GM12864 (cell line): Measurements from ENCODE around the gene GLI1.
"Not testable (repeated sequence)": the region's sequence is repeated elsewhere in the genome, so short reads cannot be mapped to it uniquely, and the experiment has no call there.

ENCODE experiments used
- DNase-seq: peaks from one replicate; pipeline ENCODE4 v3.0.0-alpha.2; 2011; ENCODE audit warnings: low read depth
- H3K4me3 ChIP-seq: 2 replicates; pipeline ENCODE4 v1.5.1; 2011; ENCODE audit warnings: mild to moderate bottlenecking, low read depth, low read length, control low read depth
- CTCF ChIP-seq: IDR thresholded peaks from 2 replicates; pipeline ENCODE4 v1.5.1; 2011; ENCODE audit warnings: low read depth, mild to moderate bottlenecking, moderate library complexity, low read length, control low read depth, inconsistent platforms; ENCODE audit errors: missing control alignments

GLI1 gene

GRCh38 chr12:57420482-57420881 is 39.1 kb upstream of the GLI1 start:
- TF ChIP-seq CTCF, result no peak
- no peak for DNase-seq
- H3K4me3 ChIP-seq, result no peak overlapping the region

- H3K4me3 ChIP-seq, DNase-seq: not testable (repeated sequence)
Measured at GRCh38 chr12:57426948-57427347, 32.6 kb upstream of the GLI1 start.

GRCh38 chr12:57428965-57429364 is 30.6 kb upstream of the GLI1 start:
- H3K4me3 ChIP-seq, result peak overlapping the region; percentile 77; the same call in 1 of the 2 replicates
- no peak for TF ChIP-seq CTCF
- DNase-seq, result no peak

GRCh38 chr12:57429473-57430111 is 30.0 kb upstream of the GLI1 start:
- no peak for TF ChIP-seq CTCF
- DNase-seq, result no peak

GRCh38 chr12:57430112-57430930 is 29.3 kb upstream of the GLI1 start:
- DNase-seq, result no peak
- TF ChIP-seq CTCF, result peak; percentile 6
- peak overlapping the region; percentile 77 for H3K4me3 ChIP-seq

More at GRCh38 chr12:57429473-57430111, 30.0 kb upstream of the GLI1 start:
- peak overlapping the region; percentile 77 for H3K4me3 ChIP-seq

GRCh38 chr12:57430931-57431566 is 28.5 kb upstream of the GLI1 start, which contains the start of gene R3HDM2:
TSS of gene R3HDM2 (minus strand) at chr12:57431043. CDS start at chr12:57310428, 120,615 bp downstream.
- H3K4me3 ChIP-seq, result peak within 1 kb of the TSS; percentile 77
- DNase-seq, result peak; percentile 87

More at GRCh38 chr12:57430931-57431566, 28.5 kb upstream of the GLI1 start, which contains the start of gene R3HDM2:
- TF ChIP-seq CTCF, result no peak
